Smooth muscle cell (in vitro differentiated cells): Measurements from ENCODE around the gene HDAC4. TPM values are rescaled to one million over a fixed set of nuclear protein-coding genes. Genes with fewer than 3 reads are reported as not detected.

Experiments
- DNase-seq: peaks from one replicate; lab custom pipeline; 2025; ENCODE audit not compliant: unreplicated experiment; lab: John Stamatoyannopoulos, UW
- H2AFZ ChIP-seq: fragments of 200-600 bp; sonication (generic); 2 replicates; pipeline ENCODE4 v1.6.0; 2016; ENCODE audit warnings: antibody characterized with exemption, low read depth, mild to moderate bottlenecking
- H3F3A ChIP-seq: fragments of 200-600 bp; sonication (generic); 2 replicates; pipeline ENCODE4 v1.6.0; 2017; ENCODE audit warnings: antibody characterized with exemption, low read depth
- H3K27ac ChIP-seq: fragments of 200-600 bp; sonication (generic); 2 replicates; pipeline ENCODE4 v1.5.1; 2016; ENCODE audit warnings: low read depth, mild to moderate bottlenecking
- H3K27me3 ChIP-seq: fragments of 200-600 bp; sonication (generic); 2 replicates; pipeline ENCODE4 v1.6.1; 2016; ENCODE audit warnings: low read depth, mild to moderate bottlenecking
- H3K36me3 ChIP-seq: fragments of 200-600 bp; sonication (generic); 2 replicates; pipeline ENCODE4 v1.5.1; 2016; ENCODE audit warnings: low read depth
- H3K4me1 ChIP-seq: fragments of 200-600 bp; sonication (generic); 2 replicates; pipeline ENCODE4 v1.5.1; 2016; ENCODE audit warnings: low read depth
- H3K4me2 ChIP-seq: fragments of 200-600 bp; sonication (generic); 2 replicates; pipeline ENCODE4 v1.6.0; 2016; ENCODE audit warnings: mild to moderate bottlenecking
- H3K4me3 ChIP-seq: fragments of 200-600 bp; sonication (generic); 2 replicates; pipeline ENCODE4 v1.5.1; 2016; ENCODE audit warnings: mild to moderate bottlenecking
- H3K79me2 ChIP-seq: fragments of 200-600 bp; sonication (generic); 2 replicates; pipeline ENCODE4 v1.6.0; 2016; ENCODE audit warnings: low read depth, mild to moderate bottlenecking
- H3K9ac ChIP-seq: fragments of 200-600 bp; sonication (generic); 2 replicates; pipeline ENCODE4 v1.6.0; 2016; ENCODE audit warnings: low read depth
- H3K9me3 ChIP-seq: fragments of 200-600 bp; sonication (generic); replicated peaks from 2 replicates; pipeline ENCODE4 v1.5.1; 2016; ENCODE audit warnings: low read depth
- H4K20me1 ChIP-seq: fragments of 200-600 bp; sonication (generic); 2 replicates; pipeline ENCODE4 v1.6.0; 2016; ENCODE audit warnings: low read depth
- CTCF ChIP-seq: fragments of 200-600 bp; sonication (generic); IDR thresholded peaks from 2 replicates; pipeline ENCODE4 v1.5.1; 2017; ENCODE audit warnings: borderline replicate concordance, mild to moderate bottlenecking, antibody characterized with exemption; ENCODE audit not compliant: insufficient read depth, poor library complexity, severe bottlenecking
- WGBS: methylation state at CpG from one replicate; pipeline ENCODE4 v1.1.7; 2016; ENCODE audit warnings: low lambda C conversion rate; 5-methylcytosine and 5-hydroxymethylcytosine counted together
- polyA plus RNA-seq: library from polyadenylated mRNA; unstranded; fragments of >200 nt; fragmentation: Nextera tagmentation; extraction: Ambion mirVana; gene quantifications from 2 replicates; pipeline ENCODE4 v1.2.1, GENCODE V29; 2016
- total RNA-seq: library from RNA; depleted of rRNA; stranded (reverse); fragments of >200 nt; gene quantifications from 2 replicates; pipeline ENCODE4 v1.2.3, GENCODE V29; 2014

HDAC4 gene
- total and polyA plus RNA-seq, 2 experiments from 2014 or later: 6.2 to 35.7 TPM

- no peaks in the 10 kb centered on the region for H3K36me3 ChIP-seq
- no peak overlapping the region for H3K27ac ChIP-seq
- H3F3A ChIP-seq: no peaks in the 10 kb centered on the region
- no peaks in the 10 kb centered on the region for H3K79me2 ChIP-seq
- H3K9me3 ChIP-seq: no peaks in the 10 kb centered on the region
- H3K27me3 ChIP-seq: no peaks in the 10 kb centered on the region
- WGBS: 98% methylated on average over 21 of the region's 21 CpGs
- no peak overlapping the region for H3K4me2 ChIP-seq
- no peak overlapping the region for H3K9ac ChIP-seq
- no peak overlapping the region for H2AFZ ChIP-seq
- no peak for DNase-seq
- TF ChIP-seq CTCF: no peak
- no peak overlapping the region for H3K4me3 ChIP-seq
- H4K20me1 ChIP-seq: no peaks in the 10 kb centered on the region
- H3K4me1 ChIP-seq: no peaks in the 10 kb centered on the region
Measured at GRCh38 chr2:239064891-239065290, 335.9 kb downstream of the HDAC4 start.

GRCh38 chr2:239064253-239064652 lies 336.6 kb downstream of the HDAC4 start:
- DNase-seq: no peak
- 97% methylated on average over 12 of the region's 12 CpGs for WGBS
- H3K9ac ChIP-seq: no peak overlapping the region

GRCh38 chr2:239062743-239063142 lies 338.1 kb downstream of the HDAC4 start:
- no peak for TF ChIP-seq CTCF
- H3K79me2 ChIP-seq: no peaks in the 10 kb centered on the region
- 93% methylated on average over 14 of the region's 14 CpGs for WGBS

More at GRCh38 chr2:239064253-239064652, 336.6 kb downstream of the HDAC4 start:
- Histone ChIP-seq H3F3A (no peaks in the 10 kb centered on the region), H3K27me3 (no peaks in the 10 kb centered on the region), H3K79me2 (no peaks in the 10 kb centered on the region), H3K4me3 (no peak overlapping the region), H3K4me2 (no peak overlapping the region), H2AFZ (no peak overlapping the region), H3K4me1 (no peaks in the 10 kb centered on the region), H3K36me3 (no peaks in the 10 kb centered on the region), H3K27ac (no peak overlapping the region), H4K20me1 (no peaks in the 10 kb centered on the region), H3K9me3 (no peaks in the 10 kb centered on the region)
- no peak for TF ChIP-seq CTCF

GRCh38 chr2:239061824-239062570 lies 338.8 kb downstream of the HDAC4 start:
- no peak for DNase-seq
- no peaks in the 10 kb centered on the region for H3F3A ChIP-seq
- no peaks in the 10 kb centered on the region for H3K79me2 ChIP-seq
- no peak overlapping the region for H3K4me3 ChIP-seq
- no peak overlapping the region for H3K4me2 ChIP-seq
- H3K27ac ChIP-seq: no peak overlapping the region
- H3K4me1 ChIP-seq: no peaks in the 10 kb centered on the region
- no peak for TF ChIP-seq CTCF
- no peaks in the 10 kb centered on the region for H3K27me3 ChIP-seq
- H2AFZ ChIP-seq: no peak overlapping the region
- no peaks in the 10 kb centered on the region for H4K20me1 ChIP-seq
- no peak overlapping the region for H3K9ac ChIP-seq
- H3K9me3 ChIP-seq: no peaks in the 10 kb centered on the region
- 95% methylated on average over 30 of the region's 30 CpGs for WGBS
- H3K36me3 ChIP-seq: peaks cover 5% of the 10 kb centered on the region

More at GRCh38 chr2:239062743-239063142, 338.1 kb downstream of the HDAC4 start:
- H3K9me3 ChIP-seq: no peaks in the 10 kb centered on the region
- H3K4me3 ChIP-seq: no peak overlapping the region
- H4K20me1 ChIP-seq: no peaks in the 10 kb centered on the region
- H2AFZ ChIP-seq: no peak overlapping the region
- no peaks in the 10 kb centered on the region for H3K4me1 ChIP-seq
- H3K4me2 ChIP-seq: no peak overlapping the region
- no peak for DNase-seq
- H3K27ac ChIP-seq: no peak overlapping the region
- no peak overlapping the region for H3K9ac ChIP-seq
- H3K27me3 ChIP-seq: no peaks in the 10 kb centered on the region
- no peaks in the 10 kb centered on the region for H3F3A ChIP-seq
- peaks cover 2% of the 10 kb centered on the region for H3K36me3 ChIP-seq
